Stimulated activated naive B cell treated with anti-CD40 and anti-IgM and Interleukin-4, amounts not matched to agents 10 μg/mL and 1 μg/mL and 100 μg/mL, for 72 hours (primary cell): ENCODE measurements around the gene GNAI1.

ENCODE experiments used
- ATAC-seq, 2 donors: fragments of 150-1000 bp; cut with Tn5 transposase; replicated peaks; 2 replicates each; pipeline ENCODE4 v1.10.0; 2021; ENCODE audit warnings: moderate library complexity in 1 of 2
- DNase-seq: peaks from one replicate; pipeline ENCODE4 v3.0.0; 2021
- H3K27ac Mint-ChIP-seq: one replicate; pipeline ENCODE4 v1.8.0; 2022; ENCODE audit warnings: mild to moderate bottlenecking, mixed read lengths
- H3K27me3 Mint-ChIP-seq, 2 donors: one replicate each; pipeline ENCODE4 v1.8.0; 2022; ENCODE audit warnings: mixed read lengths in 2 of 2
- H3K36me3 Mint-ChIP-seq, 2 donors: one replicate each; pipeline ENCODE4 v1.8.0; 2022; ENCODE audit warnings: mixed read lengths in 2 of 2, mild to moderate bottlenecking in 1 of 2
- H3K4me1 Mint-ChIP-seq, 2 donors: one replicate each; pipeline ENCODE4 v1.8.0; 2022; ENCODE audit warnings: mixed read lengths in 2 of 2, mild to moderate bottlenecking in 1 of 2
- H3K4me3 Mint-ChIP-seq, 2 donors: one replicate each; pipeline ENCODE4 v1.8.0; 2022; ENCODE audit warnings: mild to moderate bottlenecking in 2 of 2, mixed read lengths in 2 of 2, moderate library complexity in 1 of 2
- H3K9me3 Mint-ChIP-seq, 2 donors: one replicate each; pipeline ENCODE4 v1.8.0; 2022; ENCODE audit warnings: mixed read lengths in 2 of 2, mild to moderate bottlenecking in 1 of 2

The GNAI1 gene

GRCh38 chr7:80134536-80135308, at the start of gene GNAI1:
Gene GNAI1 (plus strand): TSS chr7:80134831. CDS start chr7:80135161, 330 bp downstream.
- ATAC-seq (peak; percentile 62 to 70), DNase-seq (peak; percentile 17)
- Mint-ChIP-seq H3K27ac (peak within 1 kb of the TSS; percentile 38), H3K4me1 (peaks cover 16 to 40% of the 10 kb centered on the region in 2 donors), H3K27me3 (peaks cover 28 to 33% of the 10 kb centered on the region in 2 donors), H3K9me3 (peaks cover 0 to 2% of the 10 kb centered on the region in 2 donors), H3K4me3 (peak within 1 kb of the TSS; percentile 81 to 86), H3K36me3 (peaks cover 0 to 2% of the 10 kb centered on the region in 2 donors)

- Mint-ChIP-seq H3K9me3 (no peaks in the 10 kb centered on the region), H3K4me3 (no peak overlapping the region), H3K4me1 (no peaks in the 10 kb centered on the region), H3K27me3 (no peaks in the 10 kb centered on the region), H3K36me3 (no peaks in the 10 kb centered on the region), H3K27ac (no peak overlapping the region)
- DNase-seq = no peak
- ATAC-seq = no peak
Measured at GRCh38 chr7:80087051-80087770, 47.4 kb upstream of the GNAI1 start.

- Mint-ChIP-seq H3K9me3 (no peaks in the 10 kb centered on the region), H3K27ac (no peak overlapping the region), H3K4me1 (no peaks in the 10 kb centered on the region), H3K27me3 (no peaks in the 10 kb centered on the region), H3K4me3 (no peak overlapping the region), H3K36me3 (no peaks in the 10 kb centered on the region)
- ATAC-seq = no peak
- DNase-seq = no peak
Measured at GRCh38 chr7:80087771-80088170, 46.9 kb upstream of the GNAI1 start.

- DNase-seq = no peak
- H3K27ac Mint-ChIP-seq = no peak overlapping the region
Measured at GRCh38 chr7:80088705-80089104, 45.9 kb upstream of the GNAI1 start.

GRCh38 chr7:80089366-80089765, 45.3 kb upstream of the GNAI1 start:
- Mint-ChIP-seq H3K27ac (no peak overlapping the region), H3K9me3 (no peaks in the 10 kb centered on the region), H3K4me3 (no peak overlapping the region), H3K36me3 (no peaks in the 10 kb centered on the region), H3K4me1 (no peaks in the 10 kb centered on the region), H3K27me3 (no peaks in the 10 kb centered on the region)
- DNase-seq (no peak), ATAC-seq (no peak)

More at GRCh38 chr7:80088705-80089104, 45.9 kb upstream of the GNAI1 start:
- H3K4me1 Mint-ChIP-seq = no peaks in the 10 kb centered on the region
- no peaks in the 10 kb centered on the region for H3K36me3 Mint-ChIP-seq
- ATAC-seq = no peak
- H3K9me3 Mint-ChIP-seq = no peaks in the 10 kb centered on the region
- no peak overlapping the region for H3K4me3 Mint-ChIP-seq
- no peaks in the 10 kb centered on the region for H3K27me3 Mint-ChIP-seq

GRCh38 chr7:80093349-80093748, 41.3 kb upstream of the GNAI1 start:
- Mint-ChIP-seq H3K27ac (no peak overlapping the region), H3K4me1 (no peaks in the 10 kb centered on the region), H3K4me3 (no peak overlapping the region)

GRCh38 chr7:80095545-80095944, 39.1 kb upstream of the GNAI1 start:
- H3K9me3 Mint-ChIP-seq = no peaks in the 10 kb centered on the region
- H3K4me3 Mint-ChIP-seq = no peak overlapping the region
- DNase-seq (no peak), ATAC-seq (no peak)
- no peaks in the 10 kb centered on the region for H3K36me3 Mint-ChIP-seq
- H3K4me1 Mint-ChIP-seq = no peaks in the 10 kb centered on the region
- no peak overlapping the region for H3K27ac Mint-ChIP-seq
- no peaks in the 10 kb centered on the region for H3K27me3 Mint-ChIP-seq

More at GRCh38 chr7:80093349-80093748, 41.3 kb upstream of the GNAI1 start:
- H3K27me3 Mint-ChIP-seq = no peaks in the 10 kb centered on the region
- no peaks in the 10 kb centered on the region for H3K36me3 Mint-ChIP-seq
- DNase-seq (no peak), ATAC-seq (no peak)
- no peaks in the 10 kb centered on the region for H3K9me3 Mint-ChIP-seq

GRCh38 chr7:80097756-80098155, 36.9 kb upstream of the GNAI1 start:
- DNase-seq (no peak), ATAC-seq (no peak)
- Mint-ChIP-seq H3K9me3 (no peaks in the 10 kb centered on the region), H3K27me3 (no peaks in the 10 kb centered on the region), H3K4me1 (no peaks in the 10 kb centered on the region), H3K27ac (no peak overlapping the region), H3K4me3 (no peak overlapping the region), H3K36me3 (no peaks in the 10 kb centered on the region)

- Mint-ChIP-seq H3K4me1 (no peaks in the 10 kb centered on the region), H3K36me3 (no peaks in the 10 kb centered on the region)
Measured at GRCh38 chr7:80098795-80099194, 35.8 kb upstream of the GNAI1 start.

GRCh38 chr7:80100254-80100653, 34.4 kb upstream of the GNAI1 start:
- Mint-ChIP-seq H3K27me3 (no peaks in the 10 kb centered on the region), H3K4me1 (no peaks in the 10 kb centered on the region), H3K4me3 (no peak overlapping the region), H3K9me3 (no peaks in the 10 kb centered on the region), H3K36me3 (no peaks in the 10 kb centered on the region), H3K27ac (no peak overlapping the region)
- ATAC-seq (no peak), DNase-seq (no peak)

More at GRCh38 chr7:80098795-80099194, 35.8 kb upstream of the GNAI1 start:
- Mint-ChIP-seq H3K27ac (no peak overlapping the region), H3K9me3 (no peaks in the 10 kb centered on the region), H3K27me3 (no peaks in the 10 kb centered on the region), H3K4me3 (no peak overlapping the region)
- DNase-seq (no peak), ATAC-seq (no peak)

GRCh38 chr7:80105701-80106408, 28.8 kb upstream of the GNAI1 start:
- Mint-ChIP-seq H3K4me1 (peaks cover 5 to 7% of the 10 kb centered on the region in 2 donors), H3K9me3 (no peaks in the 10 kb centered on the region), H3K4me3 (no peak overlapping the region), H3K27me3 (no peaks in the 10 kb centered on the region), H3K27ac (no peak overlapping the region), H3K36me3 (no peaks in the 10 kb centered on the region)
- no peak for ATAC-seq
- DNase-seq = no peak

- H3K27me3 Mint-ChIP-seq = no peaks in the 10 kb centered on the region
- H3K27ac Mint-ChIP-seq = no peak overlapping the region
Measured at GRCh38 chr7:80106498-80107113, 28.0 kb upstream of the GNAI1 start.

GRCh38 chr7:80107278-80107677, 27.4 kb upstream of the GNAI1 start:
- H3K27me3 Mint-ChIP-seq = no peaks in the 10 kb centered on the region
- H3K4me1 Mint-ChIP-seq = peaks cover 5 to 7% of the 10 kb centered on the region in 2 donors
- no peaks in the 10 kb centered on the region for H3K9me3 Mint-ChIP-seq
- peak; percentile 57 to 72 for ATAC-seq
- H3K4me3 Mint-ChIP-seq = no peak overlapping the region
- DNase-seq = no peak
- H3K27ac Mint-ChIP-seq = no peak overlapping the region
- H3K36me3 Mint-ChIP-seq = no peaks in the 10 kb centered on the region

More at GRCh38 chr7:80106498-80107113, 28.0 kb upstream of the GNAI1 start:
- Mint-ChIP-seq H3K4me1 (peaks cover 5 to 7% of the 10 kb centered on the region in 2 donors), H3K36me3 (no peaks in the 10 kb centered on the region), H3K9me3 (no peaks in the 10 kb centered on the region), H3K4me3 (no peak overlapping the region)
- ATAC-seq (peak; percentile 46 to 56), DNase-seq (no peak)

GRCh38 chr7:80110376-80110775, 24.3 kb upstream of the GNAI1 start:
- Mint-ChIP-seq H3K4me3 (no peak overlapping the region), H3K27ac (no peak overlapping the region), H3K36me3 (no peaks in the 10 kb centered on the region), H3K27me3 (no peaks in the 10 kb centered on the region), H3K4me1 (peaks cover 7 to 8% of the 10 kb centered on the region in 2 donors), H3K9me3 (no peaks in the 10 kb centered on the region)
- ATAC-seq (no peak), DNase-seq (no peak)
